Endothelial cell of umbilical vein (primary cell): Measurements from ENCODE around the gene USP48.

Experiments
- EZH2 ChIP-seq: IDR thresholded peaks from 2 replicates; pipeline ENCODE4 v1.6.1; 2012; ENCODE audit warnings: borderline replicate concordance, low read depth, mild to moderate bottlenecking, moderate library complexity, low read length, inconsistent platforms; ENCODE audit not compliant: severe bottlenecking
- JUN ChIP-seq: IDR thresholded peaks from 2 replicates; pipeline ENCODE4 v1.6.1; 2011; ENCODE audit warnings: borderline replicate concordance, low read depth; ENCODE audit not compliant: insufficient read length, insufficient read depth
- MAX ChIP-seq: IDR thresholded peaks from 2 replicates; pipeline ENCODE4 v1.6.1; 2011; ENCODE audit not compliant: insufficient read depth, insufficient read length
- MYC ChIP-seq: IDR thresholded peaks from one replicate; pipeline ENCODE4 v1.6.1; 2011; ENCODE audit warnings: mild to moderate bottlenecking, low read depth, low read length
- POLR2A ChIP-seq: IDR thresholded peaks from 2 replicates; pipeline ENCODE4 v1.6.1; 2012; ENCODE audit warnings: low read depth, mild to moderate bottlenecking, control low read depth, low read length
- POLR2AphosphoS5 ChIP-seq: IDR thresholded peaks from 2 replicates; pipeline ENCODE4 v1.6.1; 2012; ENCODE audit warnings: low read depth, mild to moderate bottlenecking, control low read depth, low read length, moderate library complexity; ENCODE audit not compliant: insufficient read depth
- TF ChIP-seq, protein P1 (sequence below), 2 donors: IDR thresholded peaks; 1 replicate in 1 of 2; 2 replicates in 1 of 2; pipeline ENCODE4 v1.5.1; 2011; ENCODE audit warnings: low read length in 2 of 2, mild to moderate bottlenecking in 2 of 2, moderate library complexity in 2 of 2, control low read depth in 1 of 2, inconsistent platforms in 1 of 2, low read depth in 1 of 2; ENCODE audit not compliant: insufficient read depth in 1 of 2; ENCODE audit errors: extremely low read depth in 1 of 2

DNA sequence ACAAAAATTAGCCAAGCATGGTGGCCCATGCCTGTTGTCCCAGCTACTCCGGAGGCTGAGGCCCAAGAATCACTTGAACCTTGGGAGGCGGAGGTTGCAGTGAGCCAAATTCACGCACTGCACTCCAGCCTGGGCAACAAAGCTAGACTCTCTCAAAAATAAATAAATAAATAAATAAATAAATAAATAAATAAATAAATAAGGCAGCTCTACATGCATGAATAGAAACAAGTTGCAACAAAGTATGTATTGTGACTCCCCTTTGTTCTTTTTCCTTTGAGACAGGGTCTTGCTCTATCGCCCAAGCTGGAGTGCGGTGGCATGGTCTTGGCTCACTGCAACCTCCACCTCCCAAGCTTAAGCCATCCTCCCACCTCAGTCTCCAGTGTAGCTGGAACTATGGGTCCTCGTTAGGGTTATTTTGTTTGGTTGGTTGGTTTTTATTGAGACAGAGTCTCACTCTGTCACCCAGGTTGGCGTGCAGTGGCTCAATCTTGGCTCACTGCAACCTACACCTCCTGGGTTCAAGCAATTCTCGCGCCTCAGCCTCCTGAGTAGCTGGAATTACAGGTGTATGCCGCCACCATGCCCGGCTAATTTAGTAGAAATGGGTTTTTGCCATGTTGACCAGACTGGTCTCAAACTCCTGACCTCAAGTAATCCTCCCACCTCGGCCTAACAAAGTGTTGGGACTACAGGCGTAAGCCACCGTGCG, 8.0 kb downstream of the USP48 start:
- TF ChIP-seq JUN (no peak), POLR2A (no peak), POLR2AphosphoS5 (no peak), MAX (no peak), MYC (no peak), EZH2 (no peak)
- TF ChIP-seq, protein P1, sequence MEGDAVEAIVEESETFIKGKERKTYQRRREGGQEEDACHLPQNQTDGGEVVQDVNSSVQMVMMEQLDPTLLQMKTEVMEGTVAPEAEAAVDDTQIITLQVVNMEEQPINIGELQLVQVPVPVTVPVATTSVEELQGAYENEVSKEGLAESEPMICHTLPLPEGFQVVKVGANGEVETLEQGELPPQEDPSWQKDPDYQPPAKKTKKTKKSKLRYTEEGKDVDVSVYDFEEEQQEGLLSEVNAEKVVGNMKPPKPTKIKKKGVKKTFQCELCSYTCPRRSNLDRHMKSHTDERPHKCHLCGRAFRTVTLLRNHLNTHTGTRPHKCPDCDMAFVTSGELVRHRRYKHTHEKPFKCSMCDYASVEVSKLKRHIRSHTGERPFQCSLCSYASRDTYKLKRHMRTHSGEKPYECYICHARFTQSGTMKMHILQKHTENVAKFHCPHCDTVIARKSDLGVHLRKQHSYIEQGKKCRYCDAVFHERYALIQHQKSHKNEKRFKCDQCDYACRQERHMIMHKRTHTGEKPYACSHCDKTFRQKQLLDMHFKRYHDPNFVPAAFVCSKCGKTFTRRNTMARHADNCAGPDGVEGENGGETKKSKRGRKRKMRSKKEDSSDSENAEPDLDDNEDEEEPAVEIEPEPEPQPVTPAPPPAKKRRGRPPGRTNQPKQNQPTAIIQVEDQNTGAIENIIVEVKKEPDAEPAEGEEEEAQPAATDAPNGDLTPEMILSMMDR (IDR thresholded peaks at IDR 0.05; ENCODE audit: extremely low read depth in 1 of 2, insufficient read depth in 1 of 2, low read depth in 1 of 2, low read length in 2 of 2) = no peak
